Fibroblast of lung (primary cell): ENCODE results near the gene CDH4. TPM values are rescaled to one million over a fixed set of nuclear protein-coding genes. Genes with fewer than 3 reads are reported as not detected.

Source experiments
- DNase-seq, 2 donors: peaks; one replicate each; pipeline versions ENCODE4 v3.0.0 to v3.0.0-alpha.2; 2010; ENCODE audit warnings: low read depth in 2 of 2
- H2AFZ ChIP-seq: 2 replicates; pipeline ENCODE4 v1.5.1; 2012; ENCODE audit warnings: low read length, control low read depth, inconsistent platforms
- H3K27ac ChIP-seq: 2 replicates; pipeline ENCODE4 v1.5.1; 2011; ENCODE audit warnings: low read length, control low read depth; ENCODE audit not compliant: insufficient read depth
- H3K27me3 ChIP-seq: 2 replicates; pipeline ENCODE4 v1.5.1; 2011; ENCODE audit warnings: mild to moderate bottlenecking, low read length; ENCODE audit not compliant: control insufficient read depth, insufficient read depth
- H3K36me3 ChIP-seq: 2 replicates; pipeline ENCODE4 v1.5.1; 2011; ENCODE audit warnings: low read length; ENCODE audit not compliant: control insufficient read depth, insufficient read depth
- H3K4me1 ChIP-seq: 2 replicates; pipeline ENCODE4 v1.5.1; 2011; ENCODE audit warnings: low read length; ENCODE audit not compliant: control insufficient read depth, insufficient read depth; ENCODE audit errors: extremely low read depth
- H3K4me2 ChIP-seq: 2 replicates; pipeline ENCODE4 v1.5.1; 2011; ENCODE audit warnings: low read length, control low read depth; ENCODE audit not compliant: insufficient read depth; ENCODE audit errors: extremely low read depth
- H3K4me3 ChIP-seq, 4 experiments: fragments of 200-600 bp in 1 of 4; sonication (generic) in 1 of 4; replicated peaks in 1 of 4; 2 replicates each; pipeline ENCODE4 v1.5.1; 2011 to 2016; ENCODE audit warnings: low read length in 4 of 4, low read depth in 3 of 4, mild to moderate bottlenecking in 3 of 4, control low read depth in 2 of 4, inconsistent platforms in 1 of 4, mixed read lengths in 1 of 4; ENCODE audit not compliant: insufficient read depth in 1 of 4; ENCODE audit errors: control extremely low read depth in 1 of 4
- H3K79me2 ChIP-seq: 2 replicates; pipeline ENCODE4 v1.5.1; 2012; ENCODE audit warnings: mild to moderate bottlenecking, low read length, inconsistent platforms; ENCODE audit not compliant: control insufficient read depth, insufficient read depth
- H3K9ac ChIP-seq: 2 replicates; pipeline ENCODE4 v1.5.1; 2011; ENCODE audit warnings: mild to moderate bottlenecking, low read length, control low read depth; ENCODE audit not compliant: insufficient read depth
- H3K9me3 ChIP-seq: 2 replicates; pipeline ENCODE4 v1.5.1; 2012; ENCODE audit warnings: low read depth, low read length; ENCODE audit not compliant: control insufficient read depth, insufficient read depth
- H4K20me1 ChIP-seq: 2 replicates; pipeline ENCODE4 v1.5.1; 2011; ENCODE audit warnings: low read length; ENCODE audit not compliant: control insufficient read depth, insufficient read depth; ENCODE audit errors: extremely low read depth
- CTCF ChIP-seq, 2 donors: IDR thresholded peaks in 1 of 2; conservative IDR thresholded peaks in 1 of 2; 1 replicate in 1 of 2; 2 replicates in 1 of 2; pipeline ENCODE4 v1.5.1; 2011 to 2012; ENCODE audit warnings: low read length in 2 of 2, control low read depth in 1 of 2, inconsistent platforms in 1 of 2, low read depth in 1 of 2, mild to moderate bottlenecking in 1 of 2
- EZH2 ChIP-seq: IDR thresholded peaks from 2 replicates; pipeline ENCODE4 v1.5.1; 2012; ENCODE audit warnings: low read length, control low read depth, mild to moderate bottlenecking; ENCODE audit errors: missing control alignments
- polyA plus RNA-seq, 2 donors: library from polyadenylated mRNA; depleted of rRNA in 1 of 2; stranded (reverse) in 1 of 2; unstranded in 1 of 2; fragments of >200 nt; gene quantifications; 2 replicates each; pipeline ENCODE4 v1.2.1, GENCODE V29; 2011 to 2012; ENCODE audit warnings: missing spikeins in 1 of 2
- total RNA-seq: library from RNA; depleted of rRNA; stranded (reverse); fragments of >200 nt; gene quantifications from 2 replicates; pipeline ENCODE4 v1.2.1, GENCODE V29; 2014

The CDH4 gene
- total and polyA plus RNA-seq, 2 donors (not counting 1 experiment from before 2014, with no cell fraction given) = 4.8 to 6.8 TPM

DNA sequence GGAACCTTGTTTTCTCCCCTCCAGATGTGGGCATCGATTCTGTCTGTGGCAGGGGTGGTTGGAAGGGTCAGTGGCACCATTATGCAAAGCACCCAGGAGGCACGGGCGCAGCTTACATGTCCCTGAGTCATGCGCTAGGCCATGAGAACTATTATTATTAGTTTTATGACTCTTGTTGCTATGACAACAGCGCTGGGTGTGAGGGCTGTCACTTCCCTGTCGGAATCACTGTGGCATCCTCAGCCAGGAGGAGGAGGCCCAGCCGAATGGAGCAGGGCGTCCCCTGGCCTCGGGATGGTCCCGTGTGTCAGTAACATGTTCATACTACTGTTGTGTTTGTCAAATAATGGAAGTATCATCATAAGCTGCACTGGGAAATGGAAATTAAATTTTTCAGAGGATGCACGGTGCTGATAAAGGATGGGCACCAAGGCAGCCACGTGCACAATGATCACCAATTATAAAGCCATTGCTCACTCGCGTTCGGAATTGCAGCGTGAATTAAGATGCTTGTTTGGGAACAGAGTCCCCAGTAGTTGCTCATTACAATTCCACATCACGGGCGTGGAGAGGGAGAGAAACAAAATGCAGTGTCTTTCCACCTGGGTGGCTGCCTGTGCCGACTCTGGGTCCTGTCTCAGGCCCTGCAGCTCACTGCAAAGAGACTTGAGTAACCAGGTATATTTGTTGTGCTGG is 247.9 kb downstream of the CDH4 start:
- Histone ChIP-seq H2AFZ (no peak overlapping the region), H3K27me3 (no peaks in the 10 kb centered on the region), H3K4me1 (no peaks in the 10 kb centered on the region), H3K9me3 (no peaks in the 10 kb centered on the region), H3K4me2 (no peak overlapping the region), H4K20me1 (no peaks in the 10 kb centered on the region), H3K9ac (no peak overlapping the region), H3K27ac (no peak overlapping the region), H3K36me3 (no peaks in the 10 kb centered on the region), H3K4me3 (no peak overlapping the region), H3K79me2 (no peaks in the 10 kb centered on the region)
- DNase-seq = peak in 1 of 2 donors; percentile 36
- TF ChIP-seq CTCF (conservative IDR thresholded peaks at IDR 0.05 in 1 of 2, IDR thresholded peaks at IDR 0.05 in 1 of 2; ENCODE audit: low read depth in 1 of 2, low read length in 2 of 2) = no peak
- TF ChIP-seq EZH2 = no peak

GRCh38 chr20:61500791-61501321 is 248.8 kb downstream of the CDH4 start:
- TF ChIP-seq EZH2 = no peak
- TF ChIP-seq CTCF (conservative IDR thresholded peaks at IDR 0.05 in 1 of 2, IDR thresholded peaks at IDR 0.05 in 1 of 2; ENCODE audit: low read depth in 1 of 2, low read length in 2 of 2) = no peak

GRCh38 chr20:61502433-61502832 is 250.4 kb downstream of the CDH4 start:
- Histone ChIP-seq H3K4me3 (no peak overlapping the region), H3K79me2 (no peaks in the 10 kb centered on the region), H3K9me3 (no peaks in the 10 kb centered on the region), H3K27ac (no peak overlapping the region), H3K9ac (no peak overlapping the region), H4K20me1 (no peaks in the 10 kb centered on the region), H3K4me1 (no peaks in the 10 kb centered on the region), H3K27me3 (no peaks in the 10 kb centered on the region), H3K36me3 (no peaks in the 10 kb centered on the region), H2AFZ (no peak overlapping the region), H3K4me2 (no peak overlapping the region)
- DNase-seq = peak in 1 of 2 donors; percentile 73
- no peak for TF ChIP-seq EZH2
- TF ChIP-seq CTCF (conservative IDR thresholded peaks at IDR 0.05 in 1 of 2, IDR thresholded peaks at IDR 0.05 in 1 of 2; ENCODE audit: low read depth in 1 of 2, low read length in 2 of 2) = no peak

More at GRCh38 chr20:61500791-61501321, 248.8 kb downstream of the CDH4 start:
- no peaks in the 10 kb centered on the region for H3K36me3 ChIP-seq
- no peak overlapping the region for H3K4me3 ChIP-seq
- H3K79me2 ChIP-seq = no peaks in the 10 kb centered on the region
- no peaks in the 10 kb centered on the region for H3K4me1 ChIP-seq
- no peak overlapping the region for H3K9ac ChIP-seq
- no peaks in the 10 kb centered on the region for H3K9me3 ChIP-seq
- no peak overlapping the region for H2AFZ ChIP-seq
- H3K27me3 ChIP-seq = no peaks in the 10 kb centered on the region
- no peaks in the 10 kb centered on the region for H4K20me1 ChIP-seq
- no peak overlapping the region for H3K4me2 ChIP-seq
- H3K27ac ChIP-seq = no peak overlapping the region
- peak; percentile 14 to 79 for DNase-seq
